ENCODE measurements around the gene PI4KB. TPM values are rescaled to one million over a fixed set of nuclear protein-coding genes. Genes with fewer than 3 reads are reported as not detected.

The PI4KB gene
- total RNA-seq, 1 donor from 2014 or later: 68.7 TPM

DNA sequence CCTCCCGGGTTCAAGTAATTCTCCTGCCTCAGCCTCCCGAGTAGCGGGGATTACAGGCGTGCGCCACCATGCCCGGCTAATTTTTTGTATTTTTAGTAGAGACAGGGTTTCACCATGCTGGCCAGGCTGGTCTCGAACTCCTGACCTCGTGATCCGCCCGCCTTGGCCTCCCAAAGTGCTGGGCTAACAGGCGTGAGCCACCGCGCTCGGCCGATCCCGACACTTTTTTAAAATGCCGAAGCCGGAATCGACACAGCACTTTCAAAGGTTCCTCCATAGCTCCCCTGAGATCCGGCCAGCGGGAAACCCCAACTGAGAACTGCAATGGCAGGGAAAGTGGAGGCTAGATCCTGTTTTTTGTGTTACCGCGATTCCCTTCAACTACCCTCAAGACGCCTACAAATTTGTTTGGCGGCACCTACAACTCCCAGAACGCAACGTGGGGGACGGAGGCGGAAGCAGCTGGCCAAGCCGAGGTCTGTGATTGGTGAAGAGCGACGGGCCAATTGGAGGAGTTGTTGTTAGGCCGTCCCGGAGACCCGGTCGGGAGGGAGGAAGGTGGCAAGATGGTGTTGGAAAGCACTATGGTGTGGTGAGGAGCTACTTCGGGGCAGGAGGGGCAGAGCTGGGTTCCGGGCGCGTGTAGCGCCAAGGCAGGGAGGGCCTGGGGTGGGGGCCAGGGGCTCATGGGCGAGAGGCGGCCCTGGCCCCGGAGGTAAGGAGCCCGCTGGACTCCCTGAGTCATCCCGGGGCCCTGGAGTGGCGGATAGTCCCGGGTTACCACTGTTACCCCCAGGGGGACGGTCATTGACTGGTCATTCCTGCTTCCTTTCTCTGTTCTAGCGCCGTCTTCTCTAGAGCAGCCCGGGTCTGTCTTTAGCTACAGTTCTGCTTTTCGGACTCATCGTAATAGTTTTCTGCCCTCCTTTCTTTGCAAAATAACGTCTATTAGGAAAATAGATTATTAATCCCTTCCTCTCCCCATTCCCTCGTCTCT, 72.7 kb downstream of the PI4KB start, which contains the start of gene PSMD4:
Gene PSMD4, plus strand, starts transcription at position 518 of the 997 bp plus-strand sequence. Its CDS starts 49 bp downstream, at position 567.
- Mint-ChIP-seq H3K4me1 (ENCODE audit: low read depth, unreplicated experiment) (peaks cover 2% of the 10 kb centered on the region), H3K27ac (ENCODE audit: unreplicated experiment) (peak within 1 kb of the TSS; percentile 98), H3K36me3 (ENCODE audit: unreplicated experiment) (peaks cover 5% of the 10 kb centered on the region), H3K9me3 (ENCODE audit: unreplicated experiment) (peaks cover 11% of the 10 kb centered on the region), H3K4me3 (ENCODE audit: unreplicated experiment) (peak within 1 kb of the TSS; percentile 96), H3K27me3 (ENCODE audit: unreplicated experiment) (peaks cover 7% of the 10 kb centered on the region)
- TF ChIP-seq, protein P1, sequence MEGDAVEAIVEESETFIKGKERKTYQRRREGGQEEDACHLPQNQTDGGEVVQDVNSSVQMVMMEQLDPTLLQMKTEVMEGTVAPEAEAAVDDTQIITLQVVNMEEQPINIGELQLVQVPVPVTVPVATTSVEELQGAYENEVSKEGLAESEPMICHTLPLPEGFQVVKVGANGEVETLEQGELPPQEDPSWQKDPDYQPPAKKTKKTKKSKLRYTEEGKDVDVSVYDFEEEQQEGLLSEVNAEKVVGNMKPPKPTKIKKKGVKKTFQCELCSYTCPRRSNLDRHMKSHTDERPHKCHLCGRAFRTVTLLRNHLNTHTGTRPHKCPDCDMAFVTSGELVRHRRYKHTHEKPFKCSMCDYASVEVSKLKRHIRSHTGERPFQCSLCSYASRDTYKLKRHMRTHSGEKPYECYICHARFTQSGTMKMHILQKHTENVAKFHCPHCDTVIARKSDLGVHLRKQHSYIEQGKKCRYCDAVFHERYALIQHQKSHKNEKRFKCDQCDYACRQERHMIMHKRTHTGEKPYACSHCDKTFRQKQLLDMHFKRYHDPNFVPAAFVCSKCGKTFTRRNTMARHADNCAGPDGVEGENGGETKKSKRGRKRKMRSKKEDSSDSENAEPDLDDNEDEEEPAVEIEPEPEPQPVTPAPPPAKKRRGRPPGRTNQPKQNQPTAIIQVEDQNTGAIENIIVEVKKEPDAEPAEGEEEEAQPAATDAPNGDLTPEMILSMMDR (IDR thresholded peaks at IDR 0.05; ENCODE audit: partially characterized antibody, unreplicated experiment): no peak
- peak; percentile 89 for DNase-seq

DNA sequence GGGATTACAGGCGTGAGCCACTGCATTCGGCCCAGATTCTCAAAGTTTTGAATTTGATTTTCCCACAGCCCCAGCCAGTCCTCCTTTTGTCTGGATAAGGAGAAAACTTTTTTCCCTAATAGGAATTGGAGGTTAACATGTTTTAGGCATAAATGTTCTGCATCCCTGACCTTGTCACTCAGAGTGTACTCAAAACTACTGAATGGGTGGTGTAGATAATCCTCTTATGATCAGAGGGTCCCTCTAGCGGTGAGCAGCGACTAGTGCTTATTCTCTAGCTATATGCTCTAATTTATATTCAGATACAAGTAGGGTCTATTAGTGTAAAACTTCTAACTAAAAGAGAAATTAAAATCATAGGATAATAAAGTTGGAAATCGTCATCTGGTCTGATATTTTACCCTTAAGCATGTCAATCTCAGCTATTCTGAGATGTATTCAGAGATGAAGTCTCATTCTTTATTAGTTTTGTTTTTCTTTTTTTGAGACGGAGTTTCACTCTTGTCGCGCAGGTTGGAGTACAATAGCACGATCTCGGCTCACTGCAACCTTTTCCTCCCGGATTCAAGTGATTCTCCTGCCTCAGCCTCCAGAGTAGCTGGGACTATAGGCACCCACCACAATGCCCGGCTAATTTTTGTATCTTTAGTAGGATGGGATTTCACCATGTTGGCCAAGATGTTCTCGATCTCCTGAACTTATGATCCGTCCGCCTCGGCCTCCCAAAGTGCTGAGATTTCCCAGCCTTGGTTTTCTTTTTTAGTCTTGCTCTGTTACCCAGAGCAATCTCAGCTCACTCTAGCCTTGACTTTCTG, 75.4 kb downstream of the PI4KB start:
- Mint-ChIP-seq H3K4me3 (ENCODE audit: unreplicated experiment) (no peak overlapping the region), H3K4me1 (ENCODE audit: low read depth, unreplicated experiment) (peaks cover 2% of the 10 kb centered on the region), H3K36me3 (ENCODE audit: unreplicated experiment) (peaks cover 5% of the 10 kb centered on the region), H3K27ac (ENCODE audit: unreplicated experiment) (no peak overlapping the region), H3K9me3 (ENCODE audit: unreplicated experiment) (peaks cover 11% of the 10 kb centered on the region), H3K27me3 (ENCODE audit: unreplicated experiment) (peaks cover 7% of the 10 kb centered on the region)
- peak; percentile 50 for DNase-seq
- TF ChIP-seq, protein P1 (IDR thresholded peaks at IDR 0.05; ENCODE audit: partially characterized antibody, unreplicated experiment): peak; percentile 85

DNA sequence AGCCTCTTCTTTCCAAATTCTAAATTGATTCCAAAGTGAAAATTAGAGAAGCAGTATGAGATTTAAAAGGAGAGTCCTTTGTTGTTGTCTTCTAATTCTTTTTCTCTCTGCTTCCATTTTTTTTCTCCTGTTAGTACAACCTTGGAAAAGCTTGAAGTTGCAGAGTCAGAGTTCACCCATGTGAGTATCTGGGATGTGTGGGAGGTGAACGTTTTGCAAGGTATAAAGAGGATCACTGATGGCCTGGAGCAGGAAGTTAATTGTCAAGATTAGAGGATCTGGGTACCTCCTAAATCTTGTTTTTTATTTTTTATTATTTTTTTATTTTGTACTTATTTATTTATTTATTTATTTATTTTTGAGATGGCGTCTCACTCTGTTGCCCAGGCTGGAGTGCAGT, 80.4 kb downstream of the PI4KB start:
- H3K27me3 Mint-ChIP-seq (ENCODE audit: unreplicated experiment): peaks cover 4% of the 10 kb centered on the region
- TF ChIP-seq, protein P1 (IDR thresholded peaks at IDR 0.05; ENCODE audit: partially characterized antibody, unreplicated experiment): no peak
- no peak overlapping the region for H3K27ac Mint-ChIP-seq (ENCODE audit: unreplicated experiment)
- H3K4me3 Mint-ChIP-seq (ENCODE audit: unreplicated experiment): no peak overlapping the region
- DNase-seq: no peak
- H3K9me3 Mint-ChIP-seq (ENCODE audit: unreplicated experiment): peaks cover 1% of the 10 kb centered on the region
- H3K36me3 Mint-ChIP-seq (ENCODE audit: unreplicated experiment): no peaks in the 10 kb centered on the region
- H3K4me1 Mint-ChIP-seq (ENCODE audit: low read depth, unreplicated experiment): no peaks in the 10 kb centered on the region

DNA sequence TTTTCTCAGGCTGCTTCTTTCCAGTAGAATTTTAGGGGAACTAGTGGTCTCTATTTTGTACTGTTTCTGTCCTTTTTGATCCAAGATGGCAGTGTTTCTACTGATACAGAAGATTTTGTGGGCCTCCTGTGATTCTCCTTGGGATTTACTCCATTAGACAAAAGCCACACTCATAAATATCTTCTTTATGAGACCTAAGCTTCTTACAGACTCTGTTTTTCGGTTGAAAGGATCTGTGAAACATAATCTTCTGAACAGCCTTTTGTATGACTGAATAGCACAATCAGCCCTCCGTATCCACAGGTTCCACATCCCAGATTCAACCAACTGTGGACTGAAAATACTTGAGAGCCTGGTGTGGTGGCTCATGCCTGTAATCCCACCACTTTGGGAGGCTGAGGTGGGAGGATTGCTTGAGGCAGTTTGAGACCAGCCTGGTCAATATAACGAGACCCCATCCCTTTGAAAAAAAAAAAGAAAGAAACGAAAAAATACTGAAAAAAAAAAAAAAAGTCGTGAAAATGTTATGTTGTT, 83.5 kb downstream of the PI4KB start:
- Mint-ChIP-seq H3K4me1 (ENCODE audit: low read depth, unreplicated experiment) (peaks cover 4% of the 10 kb centered on the region), H3K9me3 (ENCODE audit: unreplicated experiment) (peaks cover 1% of the 10 kb centered on the region), H3K4me3 (ENCODE audit: unreplicated experiment) (no peak overlapping the region), H3K27ac (ENCODE audit: unreplicated experiment) (peak overlapping the region; percentile 56), H3K27me3 (ENCODE audit: unreplicated experiment) (peaks cover 2% of the 10 kb centered on the region), H3K36me3 (ENCODE audit: unreplicated experiment) (no peaks in the 10 kb centered on the region)
- TF ChIP-seq, protein P1 (IDR thresholded peaks at IDR 0.05; ENCODE audit: partially characterized antibody, unreplicated experiment): no peak
- no peak for DNase-seq
